ENCODE data around the gene KCNQ4. TPM values are rescaled to one million over a fixed set of nuclear protein-coding genes. Genes with fewer than 3 reads are reported as not detected.

KCNQ4 gene
- total and polyA plus RNA-seq, 2 of the 13 experiments (the other 11 are each of a cell fraction or from before 2014, with no cell fraction given): 0.02 to 0.09 TPM

- TF ChIP-seq MLX (CRISPR knock-in tag; IDR thresholded peaks at IDR 0.05) (no peak), FOXA3 (CRISPR knock-in tag; IDR thresholded peaks at IDR 0.05) (0 out of 2 replicates have a peak, but pooled peaks have one; percentile 12), CCDC6 (CRISPR knock-in tag; IDR thresholded peaks at IDR 0.05) (0 out of 2 replicates have a peak, but pooled peaks have one; percentile 40), FOXP4 (CRISPR knock-in tag; IDR thresholded peaks at IDR 0.05) (0 out of 2 replicates have a peak, but pooled peaks have one; percentile 51), ZBTB7A (CRISPR knock-in tag; IDR thresholded peaks at IDR 0.05) (0 out of 2 replicates have a peak, but pooled peaks have one; percentile 31), GTF2F1 (IDR thresholded peaks at IDR 0.05; ENCODE audit: low read length) (no peak), MXI1 (IDR thresholded peaks at IDR 0.05; ENCODE audit: borderline replicate concordance, low read depth, low read length) (peak; percentile 43; the same call in 1 of the 3 replicates), NFIC (IDR thresholded peaks at IDR 0.05; ENCODE audit: low read length) (no peak), ZBTB25 (CRISPR knock-in tag; IDR thresholded peaks at IDR 0.05) (no peak)
Measured at GRCh38 chr1:40757084-40757483, 26.5 kb upstream of the KCNQ4 start (continued).

- ATAC-seq (peak; percentile 40), DNase-seq (ENCODE audit: low spot score) (no peak), FAIRE-seq (no peak)
- peaks cover 54% of the 10 kb centered on the region for H3K4me1 ChIP-seq (ENCODE audit: insufficient read depth, low read length)
- no peaks in the 10 kb centered on the region for H4K20me1 ChIP-seq (ENCODE audit: insufficient read depth, low read length)
- H3K9me3 ChIP-seq (ENCODE audit: low read length): no peaks in the 10 kb centered on the region
- H3K27me3 ChIP-seq (ENCODE audit: control insufficient read depth in 1 of 2, insufficient read depth in 2 of 2, low read length in 2 of 2): no peaks in the 10 kb centered on the region
- ChIA-PET CTCF (ENCODE audit: low intra/inter-chr PET ratio, low total read pairs) (no interaction called here), POLR2A (interaction anchor here (1.0 to 4.6 kb wide), 9 partner anchors 8 to 67 kb away, joined by 3 to 91 read pairs (median 9); partner anchors contain the start of gene NFYC)
- H3K4me3 ChIP-seq (replicated peaks in 1 of 3; ENCODE audit: insufficient read depth in 1 of 3, low read depth in 2 of 3, low read length in 3 of 3): peak overlapping the region in 1 of 3 experiments; percentile 1; a peak in 1 of 6 replicates
- H3K4me2 ChIP-seq (ENCODE audit: low read depth, low read length): peak overlapping the region; percentile 64
- WGBS (ENCODE audit: low lambda C conversion rate): 92% methylated on average over 6 of the region's 7 CpGs
- intact Hi-C loops (cut with micrococcal nuclease; ENCODE audit: unreplicated experiment) (loop anchor here (5.0 kb wide), 1 partner anchor 66 kb away; the partner anchor contains the start of gene NFYC), in situ Hi-C loops (cut with HindIII; ENCODE audit: extremely low pct_ligation_motif_present, low pct_unique_long_range_greater_than_20kb) (no loop called here)
- BruUV-seq (replicated peaks): TSS peak; percentile 96
- H3K27ac ChIP-seq (ENCODE audit: extremely low read length, insufficient read depth, low read length): peak overlapping the region; percentile 89
- peaks cover 2% of the 10 kb centered on the region for H3K79me2 ChIP-seq (ENCODE audit: insufficient read depth, low read length)
- peaks cover 24 to 74% of the 10 kb centered on the region in 2 experiments for H3K36me3 ChIP-seq (replicated peaks in 1 of 2; ENCODE audit: control insufficient read depth in 1 of 2, insufficient read depth in 2 of 2, low read length in 2 of 2)
- no peak overlapping the region for H2AFZ ChIP-seq (ENCODE audit: low read length)
- peak overlapping the region; percentile 57 for H3K9ac ChIP-seq (ENCODE audit: insufficient read depth, low read depth, low read length)
- TF ChIP-seq GRHL1 (CRISPR knock-in tag; conservative IDR thresholded peaks at IDR 0.05) (no peak), ZNF572 (CRISPR knock-in tag; IDR thresholded peaks at IDR 0.05) (no peak), ZNF512 (CRISPR knock-in tag; IDR thresholded peaks at IDR 0.05) (0 out of 2 replicates have a peak, but pooled peaks have one; percentile 26), ZBTB1 (CRISPR knock-in tag; IDR thresholded peaks at IDR 0.05; ENCODE audit: borderline replicate concordance) (no peak), ZSCAN25 (CRISPR knock-in tag; IDR thresholded peaks at IDR 0.05) (0 out of 2 replicates have a peak, but pooled peaks have one; percentile 8), MZF1 (CRISPR knock-in tag; IDR thresholded peaks at IDR 0.05; ENCODE audit: borderline replicate concordance) (no peak), NR0B2 (CRISPR knock-in tag; IDR thresholded peaks at IDR 0.05) (no peak)
Measured at GRCh38 chr1:40758004-40758403, 25.6 kb upstream of the KCNQ4 start.

Measured in HepG2 (cell line).